CD4-positive, alpha-beta memory T cell (primary cell): ENCODE measurements around the gene CENPA. TPM values are rescaled to one million over a fixed set of nuclear protein-coding genes. Genes with fewer than 3 reads are reported as not detected.
"Not testable (repeated sequence)": the region's sequence is repeated elsewhere in the genome, so short reads cannot be mapped to it uniquely, and the experiment has no call there.

Source experiments
- CTCF ChIA-PET: fragments of 350-600 bp; sonication (Branson Sonifier 250); formaldehyde crosslinking; loops from one replicate; lab custom pipeline; 2021; ENCODE audit warnings: inconsistent platforms; ENCODE audit not compliant: partially characterized antibody; lab: Charles Lee
- POLR2A ChIA-PET: fragments of 350-600 bp; sonication (Branson Sonifier 250); formaldehyde crosslinking; loops from one replicate; lab custom pipeline; 2021; ENCODE audit not compliant: partially characterized antibody; lab: Charles Lee
- DNase-seq, 5 donors: peaks; one replicate each; pipeline versions ENCODE4 v3.0.0 to v3.0.0-alpha.2; 2020 to 2022; ENCODE audit warnings: mixed read lengths in 1 of 5
- H3K27ac ChIP-seq: one replicate; pipeline ENCODE4 v1.7.0; 2013; ENCODE audit warnings: low read depth, low read length
- H3K27me3 ChIP-seq: 2 replicates; pipeline ENCODE4 v1.7.0; 2013; ENCODE audit warnings: mild to moderate bottlenecking, low read length, moderate library complexity; ENCODE audit not compliant: insufficient read depth
- H3K36me3 ChIP-seq: 2 replicates; pipeline ENCODE4 v1.7.0; 2013; ENCODE audit warnings: mild to moderate bottlenecking, low read length, moderate library complexity; ENCODE audit not compliant: insufficient read depth
- H3K4me1 ChIP-seq: 2 replicates; pipeline ENCODE4 v1.7.0; 2013; ENCODE audit warnings: mild to moderate bottlenecking, low read length, moderate library complexity; ENCODE audit not compliant: insufficient read depth
- H3K4me3 ChIP-seq, 2 donors: one replicate each; pipeline ENCODE4 v1.7.0; 2013; ENCODE audit warnings: low read length in 2 of 2, mild to moderate bottlenecking in 1 of 2
- H3K9me3 ChIP-seq, 2 donors: one replicate each; pipeline ENCODE4 v1.7.0; 2013; ENCODE audit warnings: low read length in 2 of 2, control low read depth in 1 of 2; ENCODE audit not compliant: control insufficient read depth in 1 of 2
- H3K27ac Mint-ChIP-seq, 7 donors: one replicate each; pipeline ENCODE4 v1.8.0; 2020 to 2021; ENCODE audit warnings: mixed read lengths in 7 of 7, mild to moderate bottlenecking in 6 of 7, inconsistent platforms in 3 of 7, moderate library complexity in 3 of 7
- H3K27me3 Mint-ChIP-seq, 2 donors: one replicate each; pipeline ENCODE4 v1.8.0; 2020 to 2021; ENCODE audit warnings: mixed read lengths in 2 of 2
- H3K36me3 Mint-ChIP-seq, 2 donors: one replicate each; pipeline ENCODE4 v1.8.0; 2020 to 2021; ENCODE audit warnings: mixed read lengths in 2 of 2, inconsistent platforms in 1 of 2, mild to moderate bottlenecking in 1 of 2
- H3K4me1 Mint-ChIP-seq, 4 donors: one replicate each; pipeline ENCODE4 v1.8.0; 2020 to 2021; ENCODE audit warnings: mixed read lengths in 4 of 4, mild to moderate bottlenecking in 1 of 4
- H3K4me3 Mint-ChIP-seq, 8 donors: one replicate each; pipeline ENCODE4 v1.8.0; 2020 to 2021; ENCODE audit warnings: mixed read lengths in 8 of 8, mild to moderate bottlenecking in 7 of 8, moderate library complexity in 6 of 8, inconsistent platforms in 3 of 8
- H3K9me3 Mint-ChIP-seq, 8 donors: one replicate each; pipeline ENCODE4 v1.8.0; 2020 to 2021; ENCODE audit warnings: mixed read lengths in 8 of 8, mild to moderate bottlenecking in 5 of 8, inconsistent platforms in 3 of 8, moderate library complexity in 1 of 8
- intact Hi-C: fragments of 100-400 bp; cut with micrococcal nuclease; formaldehyde crosslinking; loops from one replicate; pipeline ENCODE4 v1.15.1; 2023
- polyA plus RNA-seq, 2 donors: library from polyadenylated mRNA; unstranded; fragments of 300-500 nt; fragmentation: Illumina TruSeq; gene quantifications; one replicate each; pipeline ENCODE4 v1.2.3, GENCODE V29; 2021
- total RNA-seq, 2 experiments: library from RNA; stranded (reverse); gene quantifications; one replicate each; pipeline ENCODE4 v1.2.3, GENCODE V29; 2021

Gene CENPA
- total and polyA plus RNA-seq, 4 experiments from 2014 or later = 0.32 TPM; not detected in 3

GRCh38 chr2:26742048-26742770 is 43.6 kb upstream of the CENPA start:
- Mint-ChIP-seq H3K9me3 (no peaks in the 10 kb centered on the region), H3K27ac (no peak overlapping the region), H3K4me3 (no peak overlapping the region), H3K4me1 (peaks cover 0 to 2% (median under 1%) of the 10 kb centered on the region in 4 donors), H3K27me3 (no peaks in the 10 kb centered on the region), H3K36me3 (no peaks in the 10 kb centered on the region)
- Histone ChIP-seq H3K27me3 (no peaks in the 10 kb centered on the region), H3K4me1 (no peaks in the 10 kb centered on the region), H3K9me3 (no peaks in the 10 kb centered on the region), H3K4me3 (no peak overlapping the region), H3K36me3 (no peaks in the 10 kb centered on the region), H3K27ac (no peak overlapping the region)
- CTCF ChIA-PET = interaction anchor here (1.1 to 6.1 kb wide), 5 partner anchors 9 to 136 kb away, joined by 3 to 40 read pairs (median 8); no protein-coding TSS in a partner anchor
- intact Hi-C loops = loop anchor here (10.0 kb wide), 1 partner anchor 237 kb away; no protein-coding TSS in a partner anchor
- DNase-seq = no peak
- POLR2A ChIA-PET = no interaction called here

- H3K36me3 Mint-ChIP-seq = no peaks in the 10 kb centered on the region
- DNase-seq = no peak
- intact Hi-C loops = loop anchor here (10.0 kb wide), 1 partner anchor 239 kb away; no protein-coding TSS in a partner anchor
- no peak overlapping the region for H3K27ac Mint-ChIP-seq
- H3K4me1 Mint-ChIP-seq = peaks cover 0 to 2% (median under 1%) of the 10 kb centered on the region in 4 donors
- H3K9me3 Mint-ChIP-seq = no peaks in the 10 kb centered on the region
- ChIA-PET CTCF (interaction anchor here (1.9 to 6.1 kb wide), 5 partner anchors 11 to 138 kb away, joined by 8 to 43 read pairs (median 19); no protein-coding TSS in a partner anchor), POLR2A (no interaction called here)
- Histone ChIP-seq H3K4me1 (no peaks in the 10 kb centered on the region), H3K9me3 (no peaks in the 10 kb centered on the region), H3K4me3 (no peak overlapping the region), H3K27me3 (no peaks in the 10 kb centered on the region), H3K27ac (no peak overlapping the region), H3K36me3 (no peaks in the 10 kb centered on the region)
- no peaks in the 10 kb centered on the region for H3K27me3 Mint-ChIP-seq
- H3K4me3 Mint-ChIP-seq = no peak overlapping the region
Observed at GRCh38 chr2:26743852-26744251, 42.0 kb upstream of the CENPA start.

GRCh38 chr2:26744953-26745352 is 40.9 kb upstream of the CENPA start:
- Mint-ChIP-seq H3K4me1 (peaks cover 0 to 2% (median under 1%) of the 10 kb centered on the region in 4 donors), H3K4me3 (no peak overlapping the region), H3K27me3 (no peaks in the 10 kb centered on the region), H3K9me3 (no peaks in the 10 kb centered on the region), H3K27ac (peak overlapping the region in 1 of 7 donors; percentile 42), H3K36me3 (no peaks in the 10 kb centered on the region)
- Histone ChIP-seq H3K9me3 (no peaks in the 10 kb centered on the region), H3K36me3 (no peaks in the 10 kb centered on the region), H3K4me1 (no peaks in the 10 kb centered on the region), H3K4me3 (no peak overlapping the region), H3K27ac (no peak overlapping the region), H3K27me3 (no peaks in the 10 kb centered on the region)
- POLR2A ChIA-PET = interaction anchor here (0.5 to 1.1 kb wide), 2 partner anchors 8 to 28 kb away, joined by 3 to 5 read pairs; no protein-coding TSS in a partner anchor
- CTCF ChIA-PET = interaction anchor here (1.2 to 6.1 kb wide), 12 partner anchors 10 to 139 kb away, joined by 3 to 43 read pairs (median 9); partner anchors contain the start of gene SLC35F6
- intact Hi-C loops = loop anchor here (10.0 kb wide), 1 partner anchor 240 kb away; no protein-coding TSS in a partner anchor
- DNase-seq = no peak

GRCh38 chr2:26745609-26746327 is 40.1 kb upstream of the CENPA start:
- POLR2A ChIA-PET = interaction anchor here (0.5 kb wide), 1 partner anchor 27 kb away, joined by 5 read pairs; no protein-coding TSS in a partner anchor
- intact Hi-C loops = loop anchor here (10.0 kb wide), 1 partner anchor 241 kb away; no protein-coding TSS in a partner anchor
- no peaks in the 10 kb centered on the region for H3K9me3 ChIP-seq

GRCh38 chr2:26746934-26747333 is 38.9 kb upstream of the CENPA start:
- H3K36me3 ChIP-seq = no peaks in the 10 kb centered on the region
- no peak overlapping the region for H3K27ac ChIP-seq
- intact Hi-C loops = loop anchor here (10.0 kb wide), 1 partner anchor 242 kb away; no protein-coding TSS in a partner anchor
- no peaks in the 10 kb centered on the region for H3K9me3 ChIP-seq
- no peak overlapping the region for H3K4me3 ChIP-seq
- Mint-ChIP-seq H3K4me1 (no peaks in the 10 kb centered on the region), H3K36me3 (no peaks in the 10 kb centered on the region), H3K27me3 (no peaks in the 10 kb centered on the region), H3K4me3 (no peak overlapping the region), H3K9me3 (peaks cover 0 to 2% (median 0%) of the 10 kb centered on the region in 8 donors), H3K27ac (no peak overlapping the region)
- DNase-seq = no peak
- ChIA-PET POLR2A (no interaction called here), CTCF (interaction anchor here (1.1 to 6.1 kb wide), 6 partner anchors 8 to 484 kb away, joined by 3 to 43 read pairs (median 20); no protein-coding TSS in a partner anchor)
- no peaks in the 10 kb centered on the region for H3K4me1 ChIP-seq
- no peaks in the 10 kb centered on the region for H3K27me3 ChIP-seq

More at GRCh38 chr2:26745609-26746327, 40.1 kb upstream of the CENPA start:
- Mint-ChIP-seq H3K9me3 (no peaks in the 10 kb centered on the region), H3K27ac (no peak overlapping the region), H3K4me1 (peaks cover 0 to 2% (median under 1%) of the 10 kb centered on the region in 4 donors), H3K36me3 (no peaks in the 10 kb centered on the region), H3K27me3 (no peaks in the 10 kb centered on the region), H3K4me3 (no peak overlapping the region)
- H3K27ac ChIP-seq = no peak overlapping the region
- CTCF ChIA-PET = interaction anchor here (0.8 to 6.1 kb wide), 17 partner anchors 9 to 147 kb away, joined by 3 to 43 read pairs (median 5); partner anchors contain the start of genes CENPA and SLC35F6
- no peaks in the 10 kb centered on the region for H3K4me1 ChIP-seq
- no peaks in the 10 kb centered on the region for H3K36me3 ChIP-seq
- peak; percentile 56 to 68 (median 59) for DNase-seq
- H3K27me3 ChIP-seq = no peaks in the 10 kb centered on the region
- no peak overlapping the region for H3K4me3 ChIP-seq

GRCh38 chr2:26749787-26750420 is 36.0 kb upstream of the CENPA start:
- H3K4me3 ChIP-seq, H3K4me3 Mint-ChIP-seq, DNase-seq, H3K27me3 ChIP-seq, CTCF ChIA-PET, H3K36me3 ChIP-seq, H3K9me3 ChIP-seq, H3K4me1 ChIP-seq, POLR2A ChIA-PET, H3K36me3 Mint-ChIP-seq, H3K9me3 Mint-ChIP-seq, H3K27me3 Mint-ChIP-seq, H3K27ac ChIP-seq, H3K27ac Mint-ChIP-seq, H3K4me1 Mint-ChIP-seq: not testable (repeated sequence)
- intact Hi-C loops = loop anchor here (10.0 kb wide), 1 partner anchor 245 kb away; no protein-coding TSS in a partner anchor
